22Rv1 (cell line): Measurements from ENCODE around the gene RHO.

Experiments used
- CTCF ChIP-seq: fragments of 450-650 bp; IDR thresholded peaks from 2 replicates; pipeline ENCODE4 v1.5.1; 2017; ENCODE audit warnings: mild to moderate bottlenecking
- ZFX ChIP-seq: fragments of 450-650 bp; IDR thresholded peaks from 2 replicates; pipeline ENCODE4 v1.6.1; 2017; ENCODE audit warnings: antibody characterized with exemption, borderline replicate concordance

- TF ChIP-seq CTCF (no peak), ZFX (no peak)
Observed at GRCh38 chr3:129535075-129535474, 6.6 kb downstream of the RHO start.
